ENCODE results near the gene PTPN13.

PTPN13 gene

GRCh38 chr4:86721412-86721811, 127.3 kb downstream of the PTPN13 start:
- peaks cover 19% of the 10 kb centered on the region for H3K9me3 ChIP-seq (ENCODE audit: insufficient read depth, low read depth, low read length)
- no peak overlapping the region for H3K27ac ChIP-seq (ENCODE audit: low read length)
- H3K4me1 ChIP-seq (ENCODE audit: insufficient read depth, low read length), result no peaks in the 10 kb centered on the region
- H3K4me3 ChIP-seq (ENCODE audit: low read length), result no peak overlapping the region
- no peak overlapping the region for H3K9ac ChIP-seq (ENCODE audit: low read depth, low read length)
- no peaks in the 10 kb centered on the region for H3K27me3 ChIP-seq (ENCODE audit: insufficient read depth, low read length)
- H3K36me3 ChIP-seq (ENCODE audit: insufficient read depth, low read depth, low read length), result peaks cover 44% of the 10 kb centered on the region

GRCh38 chr4:86730310-86730709, 136.2 kb downstream of the PTPN13 start:
- Histone ChIP-seq H3K36me3 (ENCODE audit: insufficient read depth, low read depth, low read length) (peaks cover 41% of the 10 kb centered on the region), H3K4me3 (ENCODE audit: low read length) (no peak overlapping the region), H3K9ac (ENCODE audit: low read depth, low read length) (no peak overlapping the region), H3K27me3 (ENCODE audit: insufficient read depth, low read length) (no peaks in the 10 kb centered on the region), H3K9me3 (ENCODE audit: insufficient read depth, low read depth, low read length) (no peaks in the 10 kb centered on the region), H3K4me1 (ENCODE audit: insufficient read depth, low read length) (no peaks in the 10 kb centered on the region), H3K27ac (ENCODE audit: low read length) (no peak overlapping the region)

- no peak overlapping the region for H3K4me3 ChIP-seq (ENCODE audit: low read length)
- no peak overlapping the region for H3K9ac ChIP-seq (ENCODE audit: low read depth, low read length)
- H3K36me3 ChIP-seq (ENCODE audit: insufficient read depth, low read depth, low read length), result peaks cover 76% of the 10 kb centered on the region
- peaks cover 27% of the 10 kb centered on the region for H3K9me3 ChIP-seq (ENCODE audit: insufficient read depth, low read depth, low read length)
- no peaks in the 10 kb centered on the region for H3K4me1 ChIP-seq (ENCODE audit: insufficient read depth, low read length)
- no peaks in the 10 kb centered on the region for H3K27me3 ChIP-seq (ENCODE audit: insufficient read depth, low read length)
- H3K27ac ChIP-seq (ENCODE audit: low read length), result no peak overlapping the region
Observed at GRCh38 chr4:86737244-86737643, 143.1 kb downstream of the PTPN13 start.

GRCh38 chr4:86741846-86742245, 147.7 kb downstream of the PTPN13 start:
- no peak overlapping the region for H3K9ac ChIP-seq (ENCODE audit: low read depth, low read length)
- H3K4me3 ChIP-seq (ENCODE audit: low read length), result no peak overlapping the region
- H3K27ac ChIP-seq (ENCODE audit: low read length), result no peak overlapping the region
- peaks cover 27% of the 10 kb centered on the region for H3K9me3 ChIP-seq (ENCODE audit: insufficient read depth, low read depth, low read length)
- H3K4me1 ChIP-seq (ENCODE audit: insufficient read depth, low read length), result no peaks in the 10 kb centered on the region
- no peaks in the 10 kb centered on the region for H3K27me3 ChIP-seq (ENCODE audit: insufficient read depth, low read length)
- H3K36me3 ChIP-seq (ENCODE audit: insufficient read depth, low read depth, low read length), result peaks cover 76% of the 10 kb centered on the region

GRCh38 chr4:86744570-86744969, 150.5 kb downstream of the PTPN13 start:
- peaks cover 53% of the 10 kb centered on the region for H3K36me3 ChIP-seq (ENCODE audit: insufficient read depth, low read depth, low read length)
- no peaks in the 10 kb centered on the region for H3K27me3 ChIP-seq (ENCODE audit: insufficient read depth, low read length)
- peaks cover 12% of the 10 kb centered on the region for H3K9me3 ChIP-seq (ENCODE audit: insufficient read depth, low read depth, low read length)
- no peak overlapping the region for H3K9ac ChIP-seq (ENCODE audit: low read depth, low read length)
- H3K4me1 ChIP-seq (ENCODE audit: insufficient read depth, low read length), result no peaks in the 10 kb centered on the region
- H3K27ac ChIP-seq (ENCODE audit: low read length), result no peak overlapping the region
- H3K4me3 ChIP-seq (ENCODE audit: low read length), result no peak overlapping the region

- Histone ChIP-seq H3K9me3 (ENCODE audit: insufficient read depth, low read depth, low read length) (no peaks in the 10 kb centered on the region), H3K4me3 (ENCODE audit: low read length) (no peak overlapping the region), H3K9ac (ENCODE audit: low read depth, low read length) (no peak overlapping the region), H3K4me1 (ENCODE audit: insufficient read depth, low read length) (no peaks in the 10 kb centered on the region), H3K27ac (ENCODE audit: low read length) (no peak overlapping the region), H3K36me3 (ENCODE audit: insufficient read depth, low read depth, low read length) (peaks cover 52% of the 10 kb centered on the region), H3K27me3 (ENCODE audit: insufficient read depth, low read length) (no peaks in the 10 kb centered on the region)
Observed at GRCh38 chr4:86749121-86749520, 155.0 kb downstream of the PTPN13 start.

- H3K27ac ChIP-seq (ENCODE audit: low read length), result no peak overlapping the region
- peaks cover 60% of the 10 kb centered on the region for H3K36me3 ChIP-seq (ENCODE audit: insufficient read depth, low read depth, low read length)
- H3K9ac ChIP-seq (ENCODE audit: low read depth, low read length), result no peak overlapping the region
- H3K9me3 ChIP-seq (ENCODE audit: insufficient read depth, low read depth, low read length), result no peaks in the 10 kb centered on the region
- H3K27me3 ChIP-seq (ENCODE audit: insufficient read depth, low read length), result no peaks in the 10 kb centered on the region
- H3K4me3 ChIP-seq (ENCODE audit: low read length), result no peak overlapping the region
- 0 out of 2 replicates have a peak, but pooled peaks cover 3% of the 10 kb centered on the region for H3K4me1 ChIP-seq (ENCODE audit: insufficient read depth, low read length)
Observed at GRCh38 chr4:86755388-86755787, 161.3 kb downstream of the PTPN13 start.

GRCh38 chr4:86757468-86757867, 163.4 kb downstream of the PTPN13 start:
- Histone ChIP-seq H3K9me3 (ENCODE audit: insufficient read depth, low read depth, low read length) (no peaks in the 10 kb centered on the region), H3K36me3 (ENCODE audit: insufficient read depth, low read depth, low read length) (peaks cover 55% of the 10 kb centered on the region), H3K4me1 (ENCODE audit: insufficient read depth, low read length) (0 out of 2 replicates have a peak, but pooled peaks cover 3% of the 10 kb centered on the region), H3K9ac (ENCODE audit: low read depth, low read length) (no peak overlapping the region), H3K27me3 (ENCODE audit: insufficient read depth, low read length) (no peaks in the 10 kb centered on the region), H3K4me3 (ENCODE audit: low read length) (no peak overlapping the region), H3K27ac (ENCODE audit: low read length) (no peak overlapping the region)

GRCh38 chr4:86759298-86759697, 165.2 kb downstream of the PTPN13 start:
- H3K9me3 ChIP-seq (ENCODE audit: insufficient read depth, low read depth, low read length), result no peaks in the 10 kb centered on the region
- H3K27me3 ChIP-seq (ENCODE audit: insufficient read depth, low read length), result no peaks in the 10 kb centered on the region
- no peak overlapping the region for H3K4me3 ChIP-seq (ENCODE audit: low read length)
- H3K9ac ChIP-seq (ENCODE audit: low read depth, low read length), result no peak overlapping the region
- H3K4me1 ChIP-seq (ENCODE audit: insufficient read depth, low read length), result 0 out of 2 replicates have a peak, but pooled peaks cover 3% of the 10 kb centered on the region
- peaks cover 51% of the 10 kb centered on the region for H3K36me3 ChIP-seq (ENCODE audit: insufficient read depth, low read depth, low read length)
- no peak overlapping the region for H3K27ac ChIP-seq (ENCODE audit: low read length)

GRCh38 chr4:86762649-86763048, 168.5 kb downstream of the PTPN13 start:
- Histone ChIP-seq H3K36me3 (ENCODE audit: insufficient read depth, low read depth, low read length) (peaks cover 72% of the 10 kb centered on the region), H3K27ac (ENCODE audit: low read length) (no peak overlapping the region), H3K4me1 (ENCODE audit: insufficient read depth, low read length) (no peaks in the 10 kb centered on the region), H3K27me3 (ENCODE audit: insufficient read depth, low read length) (no peaks in the 10 kb centered on the region), H3K9ac (ENCODE audit: low read depth, low read length) (no peak overlapping the region), H3K4me3 (ENCODE audit: low read length) (no peak overlapping the region), H3K9me3 (ENCODE audit: insufficient read depth, low read depth, low read length) (no peaks in the 10 kb centered on the region)

GRCh38 chr4:86769794-86770193, 175.7 kb downstream of the PTPN13 start:
- H3K36me3 ChIP-seq (ENCODE audit: insufficient read depth, low read depth, low read length), result peaks cover 73% of the 10 kb centered on the region

GRCh38 chr4:86771141-86771540, 177.0 kb downstream of the PTPN13 start:
- Histone ChIP-seq H3K4me1 (ENCODE audit: insufficient read depth, low read length) (no peaks in the 10 kb centered on the region), H3K27ac (ENCODE audit: low read length) (no peak overlapping the region), H3K36me3 (ENCODE audit: insufficient read depth, low read depth, low read length) (peaks cover 75% of the 10 kb centered on the region), H3K4me3 (ENCODE audit: low read length) (no peak overlapping the region), H3K9me3 (ENCODE audit: insufficient read depth, low read depth, low read length) (no peaks in the 10 kb centered on the region), H3K27me3 (ENCODE audit: insufficient read depth, low read length) (no peaks in the 10 kb centered on the region), H3K9ac (ENCODE audit: low read depth, low read length) (no peak overlapping the region)

More at GRCh38 chr4:86769794-86770193, 175.7 kb downstream of the PTPN13 start:
- H3K27me3 ChIP-seq (ENCODE audit: insufficient read depth, low read length), result no peaks in the 10 kb centered on the region
- H3K27ac ChIP-seq (ENCODE audit: low read length), result no peak overlapping the region
- no peak overlapping the region for H3K4me3 ChIP-seq (ENCODE audit: low read length)
- no peaks in the 10 kb centered on the region for H3K9me3 ChIP-seq (ENCODE audit: insufficient read depth, low read depth, low read length)
- no peak overlapping the region for H3K9ac ChIP-seq (ENCODE audit: low read depth, low read length)
- H3K4me1 ChIP-seq (ENCODE audit: insufficient read depth, low read length), result no peaks in the 10 kb centered on the region
